ENCODE results near the gene MAF.

Gene MAF

DNA sequence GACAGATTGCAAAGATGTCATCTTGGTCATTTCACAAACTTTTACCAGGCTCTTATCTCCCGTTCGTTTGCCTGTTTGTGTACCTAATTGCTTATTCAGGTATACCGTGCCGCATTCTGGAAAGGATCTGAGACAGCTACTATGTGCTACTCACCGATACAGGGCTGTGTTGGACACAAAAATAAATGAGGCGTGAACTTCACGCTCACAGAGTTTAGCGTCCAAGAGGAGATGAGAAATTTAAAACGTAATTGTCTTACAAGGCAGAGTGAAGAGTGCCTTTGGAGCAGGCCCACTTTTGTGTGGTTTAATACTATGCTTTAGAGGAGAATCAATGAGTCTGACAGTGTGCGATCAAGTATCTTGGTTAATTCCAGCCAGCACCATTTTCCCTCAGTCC, 26.7 kb downstream of the MAF start:
- no peak for DNase-seq (ENCODE audit: extremely low read depth, low read depth)
- TF ChIP-seq CTCF (IDR thresholded peaks at IDR 0.05; ENCODE audit: low read depth, low read length), result no peak

- TF ChIP-seq CTCF (IDR thresholded peaks at IDR 0.05; ENCODE audit: low read depth, low read length), result no peak
- DNase-seq (ENCODE audit: extremely low read depth, low read depth), result no peak
These were observed 27.5 kb downstream of the MAF start for GRCh38 chr16:79573071-79573470.

- DNase-seq (ENCODE audit: extremely low read depth, low read depth), result no peak
These were observed 28.5 kb downstream of the MAF start for GRCh38 chr16:79571903-79572535.

GRCh38 chr16:79571065-79571902, 29.3 kb downstream of the MAF start:
- no peak for TF ChIP-seq CTCF (IDR thresholded peaks at IDR 0.05; ENCODE audit: low read depth, low read length)

More at GRCh38 chr16:79571903-79572535, 28.5 kb downstream of the MAF start:
- TF ChIP-seq CTCF (IDR thresholded peaks at IDR 0.05; ENCODE audit: low read depth, low read length), result no peak

DNA sequence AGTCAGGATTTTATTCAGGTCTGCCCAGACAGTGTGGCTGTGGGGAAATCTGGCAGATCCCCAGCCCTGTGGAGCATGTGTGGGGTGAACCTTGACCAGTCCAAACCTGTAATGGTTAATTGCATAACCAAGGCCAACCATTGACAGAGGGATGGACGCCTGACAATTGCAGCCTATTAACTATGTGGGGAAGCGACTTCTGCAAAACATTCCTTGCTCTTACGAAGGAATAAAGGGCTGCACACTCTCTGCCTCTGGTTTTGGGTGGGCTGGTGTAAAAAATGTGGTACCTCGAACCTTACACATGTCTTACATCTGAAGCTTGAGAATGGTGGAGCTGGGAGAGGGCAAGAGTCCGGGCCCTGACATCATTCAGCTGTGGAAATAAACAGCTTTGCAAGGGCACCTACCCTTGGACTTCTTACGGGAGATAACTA, 35.8 kb downstream of the MAF start:
- no peak for DNase-seq (ENCODE audit: extremely low read depth, low read depth)
- no peak for TF ChIP-seq CTCF (IDR thresholded peaks at IDR 0.05; ENCODE audit: low read depth, low read length)

More at GRCh38 chr16:79571065-79571902, 29.3 kb downstream of the MAF start:
- DNase-seq (ENCODE audit: extremely low read depth, low read depth), result no peak

- no peak for TF ChIP-seq CTCF (IDR thresholded peaks at IDR 0.05; ENCODE audit: low read depth, low read length)
- DNase-seq (ENCODE audit: extremely low read depth, low read depth), result no peak
These were observed 36.6 kb downstream of the MAF start for GRCh38 chr16:79563921-79564320.

DNA sequence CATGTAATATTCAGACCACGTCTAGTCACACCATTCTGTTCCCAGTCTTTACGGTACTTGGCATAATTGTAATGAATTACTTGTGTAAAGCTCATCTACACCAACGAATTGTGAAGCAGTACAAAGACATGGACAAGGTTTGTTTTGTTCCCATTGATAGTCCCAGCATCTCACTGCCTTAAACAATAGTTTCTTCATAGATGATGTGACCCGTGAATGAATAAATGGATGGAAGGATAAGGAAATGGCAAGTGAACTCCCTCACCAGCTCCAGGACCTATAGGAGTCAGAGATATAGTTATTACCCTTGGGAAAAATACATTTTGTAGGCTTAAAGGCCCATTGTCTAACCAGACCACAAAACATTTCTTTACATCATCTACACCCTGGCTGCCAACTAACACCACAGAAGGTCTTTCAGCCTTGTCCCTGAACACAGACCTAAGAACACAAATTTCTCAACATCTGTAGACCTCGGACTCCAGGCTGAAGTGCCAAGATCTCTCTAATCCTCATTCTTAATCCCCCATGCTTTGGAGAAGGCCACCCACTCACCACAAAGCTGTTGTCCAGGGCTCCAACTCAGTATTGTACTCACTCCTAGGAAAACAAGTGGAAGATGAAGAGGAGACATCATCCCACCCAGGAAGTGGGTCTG, 38.2 kb downstream of the MAF start:
- TF ChIP-seq CTCF (IDR thresholded peaks at IDR 0.05; ENCODE audit: low read depth, low read length), result no peak
- no peak for DNase-seq (ENCODE audit: extremely low read depth, low read depth)

All from AG09319 (cell line).